Smooth muscle cell (in vitro differentiated cells): ENCODE measurements around the gene ATIC. TPM values are rescaled to one million over a fixed set of nuclear protein-coding genes. Genes with fewer than 3 reads are reported as not detected.

Experiments
- DNase-seq: peaks from one replicate; lab custom pipeline; 2025; ENCODE audit not compliant: unreplicated experiment; lab: John Stamatoyannopoulos, UW
- H2AFZ ChIP-seq: fragments of 200-600 bp; sonication (generic); 2 replicates; pipeline ENCODE4 v1.6.0; 2016; ENCODE audit warnings: antibody characterized with exemption, low read depth, mild to moderate bottlenecking
- H3F3A ChIP-seq: fragments of 200-600 bp; sonication (generic); 2 replicates; pipeline ENCODE4 v1.6.0; 2017; ENCODE audit warnings: antibody characterized with exemption, low read depth
- H3K27ac ChIP-seq: fragments of 200-600 bp; sonication (generic); 2 replicates; pipeline ENCODE4 v1.5.1; 2016; ENCODE audit warnings: low read depth, mild to moderate bottlenecking
- H3K27me3 ChIP-seq: fragments of 200-600 bp; sonication (generic); 2 replicates; pipeline ENCODE4 v1.6.1; 2016; ENCODE audit warnings: low read depth, mild to moderate bottlenecking
- H3K36me3 ChIP-seq: fragments of 200-600 bp; sonication (generic); 2 replicates; pipeline ENCODE4 v1.5.1; 2016; ENCODE audit warnings: low read depth
- H3K4me1 ChIP-seq: fragments of 200-600 bp; sonication (generic); 2 replicates; pipeline ENCODE4 v1.5.1; 2016; ENCODE audit warnings: low read depth
- H3K4me2 ChIP-seq: fragments of 200-600 bp; sonication (generic); 2 replicates; pipeline ENCODE4 v1.6.0; 2016; ENCODE audit warnings: mild to moderate bottlenecking
- H3K4me3 ChIP-seq: fragments of 200-600 bp; sonication (generic); 2 replicates; pipeline ENCODE4 v1.5.1; 2016; ENCODE audit warnings: mild to moderate bottlenecking
- H3K79me2 ChIP-seq: fragments of 200-600 bp; sonication (generic); 2 replicates; pipeline ENCODE4 v1.6.0; 2016; ENCODE audit warnings: low read depth, mild to moderate bottlenecking
- H3K9ac ChIP-seq: fragments of 200-600 bp; sonication (generic); 2 replicates; pipeline ENCODE4 v1.6.0; 2016; ENCODE audit warnings: low read depth
- H3K9me3 ChIP-seq: fragments of 200-600 bp; sonication (generic); replicated peaks from 2 replicates; pipeline ENCODE4 v1.5.1; 2016; ENCODE audit warnings: low read depth
- H4K20me1 ChIP-seq: fragments of 200-600 bp; sonication (generic); 2 replicates; pipeline ENCODE4 v1.6.0; 2016; ENCODE audit warnings: low read depth
- WGBS: methylation state at CpG from one replicate; pipeline ENCODE4 v1.1.7; 2016; ENCODE audit warnings: low lambda C conversion rate; 5-methylcytosine and 5-hydroxymethylcytosine counted together
- polyA plus RNA-seq: library from polyadenylated mRNA; unstranded; fragments of >200 nt; fragmentation: Nextera tagmentation; extraction: Ambion mirVana; gene quantifications from 2 replicates; pipeline ENCODE4 v1.2.1, GENCODE V29; 2016
- total RNA-seq: library from RNA; depleted of rRNA; stranded (reverse); fragments of >200 nt; gene quantifications from 2 replicates; pipeline ENCODE4 v1.2.3, GENCODE V29; 2014
- TF ChIP-seq, protein P1 (sequence below): fragments of 200-600 bp; sonication (generic); IDR thresholded peaks from 2 replicates; pipeline ENCODE4 v1.5.1; 2017; ENCODE audit warnings: borderline replicate concordance, mild to moderate bottlenecking, antibody characterized with exemption; ENCODE audit not compliant: insufficient read depth, poor library complexity, severe bottlenecking

ATIC gene
- total and polyA plus RNA-seq, 2 experiments from 2014 or later: 28.3 to 67.7 TPM

DNA sequence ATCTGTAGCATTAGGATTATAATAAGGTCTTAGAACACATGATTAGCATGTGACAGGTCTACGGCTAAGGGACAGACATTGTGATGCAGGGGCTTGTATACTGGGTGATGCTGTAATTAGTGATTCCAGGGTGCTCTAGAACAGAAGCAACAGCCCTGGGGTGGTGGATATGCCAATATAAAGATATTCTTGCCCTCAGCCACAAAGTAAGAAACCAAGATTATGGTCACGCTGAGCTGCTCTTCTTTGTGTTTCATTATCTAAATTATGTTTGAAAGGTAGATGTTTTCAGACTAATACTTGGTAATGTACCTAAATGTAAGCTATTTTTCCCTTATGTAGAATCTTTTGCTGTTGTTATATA lies 78.7 kb downstream of the ATIC start:
- H4K20me1 ChIP-seq: peaks cover 100% of the 10 kb centered on the region
- H3K79me2 ChIP-seq: peaks cover 5% of the 10 kb centered on the region
- H2AFZ ChIP-seq: no peak overlapping the region
- DNase-seq: no peak
- no peak overlapping the region for H3K4me2 ChIP-seq
- no peaks in the 10 kb centered on the region for H3K4me1 ChIP-seq
- no peak overlapping the region for H3K4me3 ChIP-seq
- no peaks in the 10 kb centered on the region for H3K27me3 ChIP-seq
- peaks cover 74% of the 10 kb centered on the region for H3K36me3 ChIP-seq
- peak overlapping the region; percentile 82 for H3K27ac ChIP-seq
- 83% methylated on average over 2 of the region's 2 CpGs for WGBS
- TF ChIP-seq, protein P1, sequence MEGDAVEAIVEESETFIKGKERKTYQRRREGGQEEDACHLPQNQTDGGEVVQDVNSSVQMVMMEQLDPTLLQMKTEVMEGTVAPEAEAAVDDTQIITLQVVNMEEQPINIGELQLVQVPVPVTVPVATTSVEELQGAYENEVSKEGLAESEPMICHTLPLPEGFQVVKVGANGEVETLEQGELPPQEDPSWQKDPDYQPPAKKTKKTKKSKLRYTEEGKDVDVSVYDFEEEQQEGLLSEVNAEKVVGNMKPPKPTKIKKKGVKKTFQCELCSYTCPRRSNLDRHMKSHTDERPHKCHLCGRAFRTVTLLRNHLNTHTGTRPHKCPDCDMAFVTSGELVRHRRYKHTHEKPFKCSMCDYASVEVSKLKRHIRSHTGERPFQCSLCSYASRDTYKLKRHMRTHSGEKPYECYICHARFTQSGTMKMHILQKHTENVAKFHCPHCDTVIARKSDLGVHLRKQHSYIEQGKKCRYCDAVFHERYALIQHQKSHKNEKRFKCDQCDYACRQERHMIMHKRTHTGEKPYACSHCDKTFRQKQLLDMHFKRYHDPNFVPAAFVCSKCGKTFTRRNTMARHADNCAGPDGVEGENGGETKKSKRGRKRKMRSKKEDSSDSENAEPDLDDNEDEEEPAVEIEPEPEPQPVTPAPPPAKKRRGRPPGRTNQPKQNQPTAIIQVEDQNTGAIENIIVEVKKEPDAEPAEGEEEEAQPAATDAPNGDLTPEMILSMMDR: no peak
- H3K9me3 ChIP-seq: no peaks in the 10 kb centered on the region
- no peak overlapping the region for H3K9ac ChIP-seq
- peaks cover 90% of the 10 kb centered on the region for H3F3A ChIP-seq

DNA sequence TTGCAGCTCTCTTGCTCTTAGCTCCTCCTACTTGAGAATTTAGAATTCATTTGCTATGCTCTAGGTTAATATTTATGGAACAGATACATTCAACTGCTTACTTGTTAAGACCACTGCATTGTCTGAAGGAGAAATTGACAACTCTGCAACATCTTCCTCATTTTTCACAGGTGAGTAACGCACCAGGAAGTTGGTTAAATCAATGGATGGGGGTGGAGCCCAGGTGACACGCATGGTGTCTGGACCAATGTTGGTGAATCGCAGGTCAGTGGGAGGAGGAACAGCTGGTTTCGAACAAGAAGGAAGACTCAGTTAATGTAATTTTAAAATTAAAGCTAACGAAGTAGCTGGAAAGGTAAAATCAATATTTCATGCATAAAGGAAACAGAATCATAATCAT lies 79.7 kb downstream of the ATIC start:
- Histone ChIP-seq H4K20me1 (peaks cover 100% of the 10 kb centered on the region), H3K4me2 (no peak overlapping the region), H3K4me3 (no peak overlapping the region), H3K79me2 (peaks cover 5% of the 10 kb centered on the region), H3K36me3 (peaks cover 78% of the 10 kb centered on the region), H3K27ac (peak overlapping the region; percentile 82), H3K9ac (no peak overlapping the region), H3F3A (peaks cover 94% of the 10 kb centered on the region), H3K9me3 (no peaks in the 10 kb centered on the region), H3K4me1 (no peaks in the 10 kb centered on the region), H2AFZ (no peak overlapping the region), H3K27me3 (no peaks in the 10 kb centered on the region)
- TF ChIP-seq, protein P1: no peak
- WGBS: 90% methylated on average over 5 of the region's 5 CpGs
- DNase-seq: no peak

DNA sequence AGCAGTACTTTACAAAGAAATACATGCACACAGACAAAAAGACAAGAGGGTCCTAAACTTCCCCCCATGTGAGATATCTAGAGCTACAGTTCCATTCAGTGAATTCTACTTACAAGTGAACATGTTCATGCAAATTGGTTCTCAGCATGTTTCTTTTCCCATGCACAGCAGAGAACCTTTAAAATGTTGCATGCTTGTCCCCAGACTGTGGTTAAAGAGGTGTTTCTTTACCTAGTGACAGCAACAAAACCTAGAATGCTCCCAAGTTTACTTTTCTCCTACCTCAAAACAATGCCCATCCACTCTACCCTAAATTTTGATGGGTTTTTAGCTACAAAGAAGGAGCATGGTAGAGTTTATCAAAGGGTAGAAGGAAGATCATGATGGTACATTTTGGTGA lies 80.3 kb downstream of the ATIC start:
- H3K9ac ChIP-seq: no peak overlapping the region
- H4K20me1 ChIP-seq: peaks cover 100% of the 10 kb centered on the region
- H3K27me3 ChIP-seq: no peaks in the 10 kb centered on the region
- peaks cover 5% of the 10 kb centered on the region for H3K79me2 ChIP-seq
- H3F3A ChIP-seq: peaks cover 96% of the 10 kb centered on the region
- H3K4me3 ChIP-seq: no peak overlapping the region
- H3K9me3 ChIP-seq: no peaks in the 10 kb centered on the region
- H2AFZ ChIP-seq: no peak overlapping the region
- H3K4me1 ChIP-seq: no peaks in the 10 kb centered on the region
- no peak for DNase-seq
- no peak overlapping the region for H3K4me2 ChIP-seq
- H3K27ac ChIP-seq: peak overlapping the region; percentile 82
- TF ChIP-seq, protein P1: no peak
- H3K36me3 ChIP-seq: peaks cover 77% of the 10 kb centered on the region

DNA sequence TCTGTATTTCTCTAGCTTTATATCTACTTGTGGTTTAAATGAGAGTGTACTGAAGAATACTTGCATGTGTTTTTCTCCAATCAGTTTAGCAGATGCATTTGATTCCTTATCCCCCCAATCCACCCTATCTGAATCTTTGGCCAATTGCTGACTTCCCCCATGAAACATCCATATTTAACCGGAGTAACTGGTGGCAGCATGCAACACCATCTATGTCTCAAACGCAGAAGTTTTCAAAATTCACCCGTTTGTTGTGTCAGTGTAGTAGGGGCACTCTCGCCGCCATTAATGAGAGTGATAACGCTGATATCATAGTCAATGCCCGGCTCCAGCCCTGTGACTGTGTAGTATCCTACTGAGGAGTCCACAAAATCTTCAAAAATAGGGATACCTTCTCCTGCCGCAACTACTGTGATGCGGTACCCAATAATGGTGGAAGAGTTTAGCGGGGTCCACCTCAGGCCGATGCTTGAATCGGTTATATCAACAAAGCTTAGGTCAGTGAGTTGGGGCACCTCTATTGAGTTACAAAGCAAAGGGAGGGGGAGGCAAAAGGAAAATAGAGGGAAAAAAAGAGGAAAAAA lies 80.9 kb downstream of the ATIC start:
- TF ChIP-seq, protein P1: no peak
- H3K4me1 ChIP-seq: no peaks in the 10 kb centered on the region
- H2AFZ ChIP-seq: no peak overlapping the region
- DNase-seq: no peak
- H3F3A ChIP-seq: peaks cover 94% of the 10 kb centered on the region
- no peak overlapping the region for H3K9ac ChIP-seq
- 94% methylated on average over 12 of the region's 12 CpGs for WGBS
- no peaks in the 10 kb centered on the region for H3K9me3 ChIP-seq
- H3K27me3 ChIP-seq: no peaks in the 10 kb centered on the region
- peaks cover 77% of the 10 kb centered on the region for H3K36me3 ChIP-seq
- no peak overlapping the region for H3K4me3 ChIP-seq
- H3K27ac ChIP-seq: peak overlapping the region; percentile 82
- H3K79me2 ChIP-seq: peaks cover 5% of the 10 kb centered on the region
- H4K20me1 ChIP-seq: peaks cover 100% of the 10 kb centered on the region
- peak overlapping the region; percentile 4 for H3K4me2 ChIP-seq
